ENCODE results near the gene FCRL3.

Gene FCRL3

GRCh38 chr1:157648317-157648716 is 52.3 kb downstream of the FCRL3 start:
- TF ChIP-seq SPI1 (IDR thresholded peaks at IDR 0.05; ENCODE audit: low read depth, low read length) (no peak), POLR2A (IDR thresholded peaks at IDR 0.05; ENCODE audit: low read depth, low read length) (no peak), PAX5 (IDR thresholded peaks at IDR 0.05; ENCODE audit: insufficient read depth, low read length, severe bottlenecking) (no peak), POLR2AphosphoS5 (IDR thresholded peaks at IDR 0.05; ENCODE audit: low read depth, low read length) (no peak), TAF1 (IDR thresholded peaks at IDR 0.05; ENCODE audit: low read depth, low read length) (no peak), POU2F2 (IDR thresholded peaks at IDR 0.05; ENCODE audit: low read depth, low read length) (no peak)
- FAIRE-seq: no peak
- DNase-seq (ENCODE audit: insufficient read length, low spot score): no peak

GRCh38 chr1:157646144-157646543 is 54.4 kb downstream of the FCRL3 start:
- no peak for FAIRE-seq
- TF ChIP-seq POU2F2 (IDR thresholded peaks at IDR 0.05; ENCODE audit: low read depth, low read length): no peak
- DNase-seq (ENCODE audit: insufficient read length, low spot score): no peak

- no peak for TF ChIP-seq POLR2AphosphoS5 (IDR thresholded peaks at IDR 0.05; ENCODE audit: low read depth, low read length)
- TF ChIP-seq PAX5 (IDR thresholded peaks at IDR 0.05; ENCODE audit: insufficient read depth, low read length, severe bottlenecking): no peak
- no peak for TF ChIP-seq SPI1 (IDR thresholded peaks at IDR 0.05; ENCODE audit: low read depth, low read length)
- DNase-seq (ENCODE audit: insufficient read length, low spot score) (no peak), FAIRE-seq (no peak)
Measured at GRCh38 chr1:157641177-157641576, 59.4 kb downstream of the FCRL3 start.

GRCh38 chr1:157639800-157640199 is 60.8 kb downstream of the FCRL3 start:
- DNase-seq (ENCODE audit: insufficient read length, low spot score) (no peak), FAIRE-seq (no peak)
- TF ChIP-seq POLR2A (IDR thresholded peaks at IDR 0.05; ENCODE audit: low read depth, low read length) (no peak), POLR2AphosphoS5 (IDR thresholded peaks at IDR 0.05; ENCODE audit: low read depth, low read length) (no peak), TAF1 (IDR thresholded peaks at IDR 0.05; ENCODE audit: low read depth, low read length) (no peak), PAX5 (IDR thresholded peaks at IDR 0.05; ENCODE audit: insufficient read depth, low read length, severe bottlenecking) (no peak), POU2F2 (IDR thresholded peaks at IDR 0.05; ENCODE audit: low read depth, low read length) (no peak), SPI1 (IDR thresholded peaks at IDR 0.05; ENCODE audit: low read depth, low read length) (no peak)

- FAIRE-seq: no peak
- DNase-seq (ENCODE audit: insufficient read length, low spot score): no peak
- TF ChIP-seq SPI1 (IDR thresholded peaks at IDR 0.05; ENCODE audit: low read depth, low read length): no peak
- TF ChIP-seq POU2F2 (IDR thresholded peaks at IDR 0.05; ENCODE audit: low read depth, low read length): no peak
- no peak for TF ChIP-seq TAF1 (IDR thresholded peaks at IDR 0.05; ENCODE audit: low read depth, low read length)
- TF ChIP-seq PAX5 (IDR thresholded peaks at IDR 0.05; ENCODE audit: insufficient read depth, low read length, severe bottlenecking): no peak
- no peak for TF ChIP-seq POLR2A (IDR thresholded peaks at IDR 0.05; ENCODE audit: low read depth, low read length)
- no peak for TF ChIP-seq POLR2AphosphoS5 (IDR thresholded peaks at IDR 0.05; ENCODE audit: low read depth, low read length)
Measured at GRCh38 chr1:157628773-157629172, 71.8 kb downstream of the FCRL3 start.

All from GM12891 (cell line).